K562 (cell line): ENCODE measurements around the gene NDUFV2. TPM values are rescaled to one million over a fixed set of nuclear protein-coding genes. Genes with fewer than 3 reads are reported as not detected.

Experiments used
- CBFA2T2 ChIP-seq: fragments of 450-650 bp; conservative IDR thresholded peaks from 2 replicates; pipeline ENCODE4 v1.6.1; 2017; ENCODE audit warnings: mild to moderate bottlenecking
- CEBPB ChIP-seq: fragments of 450-650 bp; IDR thresholded peaks from 2 replicates; pipeline ENCODE4 v1.6.1; 2016; ENCODE audit warnings: missing genetic modification characterization, missing compliant biosample characterization
- ELF2 ChIP-seq: fragments of 250-450 bp; sonication (Bioruptor Pico); IDR thresholded peaks from 2 replicates; pipeline ENCODE4 v1.5.0; 2021; ENCODE audit warnings: mild to moderate bottlenecking
- ETS2 ChIP-seq: IDR thresholded peaks from 2 replicates; pipeline ENCODE4 v1.6.1; 2016; ENCODE audit warnings: borderline replicate concordance, missing genetic modification characterization, mild to moderate bottlenecking, moderate library complexity, missing compliant biosample characterization; ENCODE audit not compliant: poor library complexity, severe bottlenecking
- GABPB2 ChIP-seq: fragments of 250-450 bp; sonication (Bioruptor Pico); conservative IDR thresholded peaks from 2 replicates; pipeline ENCODE4 v1.5.1; 2021; ENCODE audit warnings: mild to moderate bottlenecking
- IFI16 ChIP-seq: fragments of 250-450 bp; sonication (Bioruptor Pico); IDR thresholded peaks from 2 replicates; pipeline ENCODE4 v2.1.2; 2022; ENCODE audit warnings: mild to moderate bottlenecking, inconsistent platforms
- KHSRP ChIP-seq: fragments of 450-650 bp; IDR thresholded peaks from 2 replicates; pipeline ENCODE4 v1.6.1; 2017
- MEF2D ChIP-seq: conservative IDR thresholded peaks from 2 replicates; pipeline ENCODE4 v1.6.1; 2016; ENCODE audit warnings: low read depth, missing genetic modification characterization, missing compliant biosample characterization
- NCOA6 ChIP-seq: fragments of 450-650 bp; IDR thresholded peaks from 2 replicates; pipeline ENCODE4 v1.6.1; 2017; ENCODE audit warnings: mild to moderate bottlenecking
- RAD51 ChIP-seq: fragments of 450-650 bp; IDR thresholded peaks from 2 replicates; pipeline ENCODE4 v1.7.1; 2016; ENCODE audit warnings: low read depth, mild to moderate bottlenecking, borderline replicate concordance
- SP1 ChIP-seq: sonication (generic); formaldehyde crosslinking; IDR thresholded peaks from 2 replicates; pipeline ENCODE4 v1.8.1; 2022; ENCODE audit warnings: mild to moderate bottlenecking, missing genetic modification reagents
- YY1 ChIP-seq, 3 experiments: IDR thresholded peaks; 2 replicates each; pipeline ENCODE4 v1.6.1; 2011; ENCODE audit warnings: low read length in 2 of 3, mild to moderate bottlenecking in 2 of 3, moderate library complexity in 2 of 3, borderline replicate concordance in 1 of 3, control low read depth in 1 of 3, low read depth in 1 of 3; ENCODE audit not compliant: insufficient read depth in 3 of 3, insufficient replicate concordance in 2 of 3, control insufficient read depth in 1 of 3, insufficient read length in 1 of 3; ENCODE audit errors: extremely low read depth in 1 of 3
- polyA plus RNA-seq, 8 experiments: library from polyadenylated mRNA; depleted of rRNA in 4 of 8; stranded (reverse) in 5 of 8; unstranded in 3 of 8; fragments of >200 nt; fragmentation: Nextera tagmentation in 2 of 8; fragmentation: Illumina TruSeq in 1 of 8; extraction: Ambion mirVana in 2 of 8; extraction: Trizol in 1 of 8; gene quantifications; 2 replicates each; pipeline versions ENCODE4 v1.2.1 to v1.2.3, GENCODE V29; 2011 to 2014; ENCODE audit warnings: inconsistent platforms in 1 of 8, missing spikeins in 1 of 8
- total RNA-seq, 7 experiments: library from RNA; depleted of rRNA in 6 of 7; stranded (reverse); fragments of >200 nt in 6 of 7; fragmentation: Illumina TruSeq in 2 of 7; extraction: Trizol in 2 of 7; gene quantifications; 2 replicates each; pipeline versions ENCODE4 v1.2.1 to v1.2.3, GENCODE V29; 2011 to 2021; ENCODE audit warnings: low replicate concordance in 1 of 7
- TF ChIP-seq, protein P1 (sequence below): fragments of 450-650 bp; formaldehyde crosslinking; IDR thresholded peaks from 2 replicates; pipeline ENCODE4 v1.4.0; 2020; ENCODE audit warnings: mild to moderate bottlenecking, mixed read lengths
- TF ChIP-seq, protein P2 (sequence below), 2 experiments: fragments of 450-650 bp; conservative IDR thresholded peaks; 2 replicates each; pipeline ENCODE4 v1.6.1; 2017; ENCODE audit warnings: mild to moderate bottlenecking in 2 of 2, moderate library complexity in 2 of 2

The NDUFV2 gene
- total and polyA plus RNA-seq, 9 of the 15 experiments (the other 6 are each of a cell fraction or from before 2014, with no cell fraction given): 213 to 550 (median 384) TPM

DNA sequence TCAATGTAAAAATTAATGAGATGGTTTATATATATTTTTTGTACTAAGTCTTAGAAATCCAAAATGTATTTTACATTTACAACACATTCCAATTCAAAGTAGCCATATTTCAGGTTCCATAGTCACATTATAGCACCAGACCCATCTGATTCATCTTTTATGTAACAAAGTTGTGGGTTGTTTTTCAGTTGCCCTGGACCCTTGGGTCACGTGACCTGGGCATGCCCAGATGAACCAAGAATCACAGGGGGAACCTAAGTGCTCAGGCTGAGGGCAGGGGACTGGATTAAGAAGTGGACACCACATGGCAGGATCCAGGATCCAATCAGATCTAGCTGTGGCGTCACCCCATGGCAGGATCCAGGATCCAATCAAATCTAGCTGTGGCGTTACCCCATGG is 44.9 kb upstream of the NDUFV2 start (continued):
- TF ChIP-seq NCOA6 (no peak), ELF2 (CRISPR knock-in tag) (no peak), YY1 (IDR thresholded peaks at IDR 0.05; ENCODE audit: borderline replicate concordance in 1 of 3, control insufficient read depth in 1 of 3, extremely low read depth in 1 of 3, insufficient read depth in 3 of 3, insufficient read length in 1 of 3, insufficient replicate concordance in 2 of 3, low read depth in 1 of 3, low read length in 2 of 3) (no peak), GABPB2 (CRISPR knock-in tag) (no peak), KHSRP (no peak), MEF2D (tag) (no peak), ETS2 (no peak), SP1 (CRISPR knock-in tag) (no peak), CEBPB (no peak), CBFA2T2 (0 out of 2 replicates have a peak, but pooled peaks have one; percentile 12), IFI16 (CRISPR knock-in tag) (no peak), RAD51 (0 out of 2 replicates have a peak, but pooled peaks have one; percentile 37)
- TF ChIP-seq, protein P1, sequence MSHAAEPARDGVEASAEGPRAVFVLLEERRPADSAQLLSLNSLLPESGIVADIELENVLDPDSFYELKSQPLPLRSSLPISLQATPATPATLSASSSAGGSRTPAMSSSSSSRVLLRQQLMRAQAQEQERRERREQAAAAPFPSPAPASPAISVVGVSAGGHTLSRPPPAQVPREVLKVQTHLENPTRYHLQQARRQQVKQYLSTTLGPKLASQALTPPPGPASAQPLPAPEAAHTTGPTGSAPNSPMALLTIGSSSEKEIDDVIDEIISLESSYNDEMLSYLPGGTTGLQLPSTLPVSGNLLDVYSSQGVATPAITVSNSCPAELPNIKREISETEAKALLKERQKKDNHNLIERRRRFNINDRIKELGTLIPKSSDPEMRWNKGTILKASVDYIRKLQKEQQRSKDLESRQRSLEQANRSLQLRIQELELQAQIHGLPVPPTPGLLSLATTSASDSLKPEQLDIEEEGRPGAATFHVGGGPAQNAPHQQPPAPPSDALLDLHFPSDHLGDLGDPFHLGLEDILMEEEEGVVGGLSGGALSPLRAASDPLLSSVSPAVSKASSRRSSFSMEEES (CRISPR knock-in tag): peak; percentile 69
- TF ChIP-seq, protein P2, sequence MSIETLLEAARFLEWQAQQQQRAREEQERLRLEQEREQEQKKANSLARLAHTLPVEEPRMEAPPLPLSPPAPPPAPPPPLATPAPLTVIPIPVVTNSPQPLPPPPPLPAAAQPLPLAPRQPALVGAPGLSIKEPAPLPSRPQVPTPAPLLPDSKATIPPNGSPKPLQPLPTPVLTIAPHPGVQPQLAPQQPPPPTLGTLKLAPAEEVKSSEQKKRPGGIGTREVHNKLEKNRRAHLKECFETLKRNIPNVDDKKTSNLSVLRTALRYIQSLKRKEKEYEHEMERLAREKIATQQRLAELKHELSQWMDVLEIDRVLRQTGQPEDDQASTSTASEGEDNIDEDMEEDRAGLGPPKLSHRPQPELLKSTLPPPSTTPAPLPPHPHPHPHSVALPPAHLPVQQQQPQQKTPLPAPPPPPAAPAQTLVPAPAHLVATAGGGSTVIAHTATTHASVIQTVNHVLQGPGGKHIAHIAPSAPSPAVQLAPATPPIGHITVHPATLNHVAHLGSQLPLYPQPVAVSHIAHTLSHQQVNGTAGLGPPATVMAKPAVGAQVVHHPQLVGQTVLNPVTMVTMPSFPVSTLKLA (conservative IDR thresholded peaks at IDR 0.05): no peak
